Stimulated activated CD8-positive, alpha-beta memory T cell treated with anti-CD3 and anti-CD28 coated beads, Interleukin-12 subunit alpha, Interleukin-12 subunit beta, amount 100 ng/mL, for 24 hours (primary cell): ENCODE data around the gene NXPH1.

ENCODE experiments used
- DNase-seq: peaks from one replicate; pipeline ENCODE4 v3.0.0-alpha.2; 2020; ENCODE audit errors: extremely low read depth

NXPH1 gene

DNA sequence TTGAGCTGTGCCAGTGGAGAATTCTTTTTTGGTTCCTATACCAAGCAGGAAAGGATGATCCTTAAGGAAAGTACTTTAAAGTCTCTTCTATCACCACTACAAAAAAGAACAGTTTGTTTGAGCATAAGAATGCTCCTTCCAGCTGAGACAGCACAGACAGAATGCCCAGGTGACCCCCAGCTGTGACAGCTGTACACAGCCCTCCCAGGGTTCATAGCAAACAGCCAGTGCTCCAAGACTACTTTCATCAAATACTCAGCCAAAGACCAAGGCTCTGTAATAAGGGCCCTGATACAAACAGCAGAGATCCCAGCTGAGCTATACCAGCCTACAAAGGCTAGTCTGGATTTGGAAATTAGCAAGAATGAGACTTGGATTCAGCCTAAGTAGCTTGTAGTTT is 65.7 kb downstream of the NXPH1 start:
- DNase-seq, result no peak

DNA sequence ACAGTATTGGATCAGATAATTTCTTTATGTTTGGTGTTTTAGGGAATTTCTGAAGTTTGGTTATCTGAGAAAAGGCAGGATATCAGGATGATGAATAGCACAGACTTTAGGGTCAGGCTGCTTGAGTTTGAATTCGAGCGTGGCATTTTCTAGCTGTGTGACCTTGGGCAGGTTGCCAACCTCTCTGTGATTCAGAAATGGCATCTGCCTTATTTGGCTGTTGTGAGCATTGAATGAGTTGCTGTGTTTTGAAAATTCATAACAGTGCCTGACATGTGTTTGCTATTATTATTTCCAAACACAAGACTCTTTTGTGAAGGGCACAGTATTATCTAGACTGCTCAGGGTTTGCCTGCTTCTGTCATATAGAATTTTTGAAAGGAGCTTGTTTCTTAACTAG is 66.9 kb downstream of the NXPH1 start:
- no peak for DNase-seq

GRCh38 chr7:8507566-8507965 is 74.2 kb downstream of the NXPH1 start:
- DNase-seq, result no peak

- no peak for DNase-seq
Observed at GRCh38 chr7:8509621-8510020, 76.2 kb downstream of the NXPH1 start.

GRCh38 chr7:8511855-8512254 is 78.4 kb downstream of the NXPH1 start:
- no peak for DNase-seq

DNA sequence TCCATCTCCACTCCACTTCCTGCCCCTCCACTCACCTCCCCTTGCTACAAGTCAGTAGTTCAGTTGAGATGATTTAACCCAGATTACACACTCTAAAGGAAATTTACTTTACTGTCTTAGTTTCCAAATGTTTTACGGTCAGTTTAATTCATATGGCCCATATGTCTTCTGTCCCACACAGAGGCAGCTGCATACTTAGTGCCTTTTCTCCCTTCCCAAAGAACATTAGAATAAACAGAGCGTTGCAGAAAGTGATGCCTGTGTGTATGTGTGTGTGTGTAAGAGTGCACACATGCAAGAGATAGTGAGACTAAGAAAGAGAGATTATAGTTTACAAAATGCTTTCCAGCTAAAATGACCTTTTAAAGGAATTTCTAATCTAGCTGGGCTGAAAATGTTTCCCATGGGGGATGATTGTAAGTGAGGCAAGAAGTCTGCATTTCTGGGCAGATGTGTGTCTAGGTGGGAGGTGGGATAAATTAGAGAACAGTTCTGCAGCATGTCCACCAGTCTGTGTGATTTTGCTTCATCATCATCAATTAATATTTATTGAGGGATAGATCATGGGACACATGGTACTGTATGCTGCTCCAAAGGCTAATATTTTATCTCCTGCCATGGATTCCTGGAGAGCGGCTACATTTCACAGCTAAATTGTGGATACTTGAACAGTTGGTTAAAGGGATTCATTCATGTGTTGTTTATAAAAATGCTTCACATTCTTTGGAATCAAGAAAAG is 81.5 kb downstream of the NXPH1 start:
- no peak for DNase-seq

DNA sequence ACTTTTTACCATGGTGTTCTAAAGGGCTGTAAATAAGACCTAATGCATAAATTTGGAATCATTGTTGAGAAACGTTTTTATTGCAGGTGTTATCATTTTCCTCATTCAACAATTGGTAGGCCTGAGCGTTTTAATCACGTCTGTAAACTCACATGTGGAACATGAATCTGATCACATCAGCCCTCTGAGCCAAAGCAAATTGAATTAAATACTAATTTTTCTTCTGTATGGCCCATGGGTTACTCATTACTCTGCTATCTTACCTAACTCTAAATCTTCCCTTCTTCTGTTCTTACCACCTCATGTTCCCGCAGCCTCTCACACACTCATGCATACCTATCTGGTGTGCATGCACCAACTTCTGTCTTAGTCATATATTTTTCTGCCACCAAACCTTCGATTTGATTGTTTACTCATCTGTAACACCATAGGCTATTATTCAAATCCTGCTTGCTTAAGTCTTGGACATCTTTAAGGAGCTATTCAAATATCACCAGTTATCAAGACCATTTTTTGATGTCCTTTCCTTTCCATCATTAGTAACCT is 82.3 kb downstream of the NXPH1 start:
- DNase-seq, result no peak

- no peak for DNase-seq
Observed at GRCh38 chr7:8516976-8517375, 83.6 kb downstream of the NXPH1 start.

DNA sequence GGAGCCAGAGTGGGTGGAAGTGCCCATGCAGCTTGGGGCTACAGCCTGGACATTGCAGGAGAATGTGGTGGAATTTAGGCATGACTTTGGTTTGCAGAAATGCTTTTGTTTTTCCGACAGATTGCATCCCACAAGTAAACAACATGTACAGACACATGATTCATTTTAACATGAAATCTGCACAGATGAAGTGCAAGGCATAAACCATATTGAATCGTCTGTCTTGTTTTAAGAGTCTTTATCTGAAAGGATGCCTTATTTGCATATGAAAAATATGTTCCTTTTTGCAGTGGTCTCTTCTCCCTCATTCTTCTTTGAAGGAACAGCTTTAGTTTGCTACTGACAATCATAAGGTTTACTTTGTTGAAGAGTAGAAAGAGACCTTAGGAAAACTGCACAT is 94.9 kb downstream of the NXPH1 start:
- DNase-seq, result no peak

- no peak for DNase-seq
Observed at GRCh38 chr7:8531991-8532515, 98.6 kb downstream of the NXPH1 start.

DNA sequence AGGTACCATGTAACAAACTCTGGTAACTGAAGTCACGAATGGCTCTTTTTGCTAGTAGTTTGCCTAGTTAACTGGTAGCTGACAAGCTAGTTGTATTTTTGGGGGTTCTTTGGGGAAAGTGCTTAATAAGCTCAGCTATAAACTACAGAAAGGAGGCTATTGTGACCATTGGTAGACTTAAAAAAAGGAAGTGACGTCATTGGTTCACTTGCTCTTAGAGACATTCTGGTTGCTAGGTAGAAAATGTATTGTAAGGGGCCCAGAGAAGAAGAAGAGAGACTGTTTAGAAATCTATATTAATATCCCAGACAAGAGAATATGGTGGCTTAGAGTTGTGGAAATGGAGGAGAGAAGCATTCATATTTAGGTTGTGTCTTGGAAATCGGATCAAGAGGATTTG is 103.0 kb downstream of the NXPH1 start:
- DNase-seq, result no peak

DNA sequence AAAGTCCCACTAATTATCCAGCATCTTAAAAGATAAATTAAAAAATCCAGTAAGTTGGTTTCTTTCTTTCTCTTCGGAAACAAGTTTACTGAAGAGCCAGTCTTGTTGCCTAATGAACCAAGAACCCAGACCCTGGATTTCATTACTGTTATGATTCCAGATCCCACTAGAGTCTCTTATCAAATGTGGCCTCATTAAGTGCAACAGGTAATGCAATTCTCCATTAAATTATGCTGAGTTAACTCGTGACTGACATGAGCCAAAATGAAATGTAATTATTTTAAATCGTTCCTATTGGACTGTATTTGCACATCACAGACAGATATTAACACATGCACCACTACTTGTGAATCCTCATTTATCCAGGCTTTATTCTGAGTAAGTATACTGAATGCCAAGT is 115.6 kb downstream of the NXPH1 start:
- no peak for DNase-seq

DNA sequence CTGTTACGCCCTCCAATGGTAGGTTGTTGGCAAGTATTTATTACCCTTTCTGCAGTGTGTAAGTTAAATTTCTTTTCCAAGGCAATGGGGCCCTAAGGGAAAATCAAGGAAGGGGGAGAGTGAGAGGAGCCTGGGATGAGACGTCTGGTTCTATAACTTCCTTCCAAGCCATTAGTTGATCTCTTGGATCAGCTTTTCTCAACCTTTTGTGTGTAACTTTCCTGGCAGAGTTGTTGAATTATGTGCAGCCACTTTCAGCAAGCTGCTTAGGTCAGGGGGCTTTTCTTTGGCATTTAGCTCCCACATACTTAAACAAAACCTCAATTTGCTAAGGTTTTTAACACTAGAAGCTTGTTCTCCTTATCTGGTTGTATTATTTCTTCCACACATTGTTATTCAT is 127.1 kb downstream of the NXPH1 start:
- DNase-seq, result no peak

- DNase-seq, result no peak
Observed at GRCh38 chr7:8561449-8561848, 128.0 kb downstream of the NXPH1 start.

- DNase-seq, result no peak
Observed at GRCh38 chr7:8564281-8564680, 130.9 kb downstream of the NXPH1 start.

GRCh38 chr7:8566016-8566415 is 132.6 kb downstream of the NXPH1 start:
- no peak for DNase-seq

GRCh38 chr7:8567626-8568025 is 134.2 kb downstream of the NXPH1 start:
- no peak for DNase-seq

DNA sequence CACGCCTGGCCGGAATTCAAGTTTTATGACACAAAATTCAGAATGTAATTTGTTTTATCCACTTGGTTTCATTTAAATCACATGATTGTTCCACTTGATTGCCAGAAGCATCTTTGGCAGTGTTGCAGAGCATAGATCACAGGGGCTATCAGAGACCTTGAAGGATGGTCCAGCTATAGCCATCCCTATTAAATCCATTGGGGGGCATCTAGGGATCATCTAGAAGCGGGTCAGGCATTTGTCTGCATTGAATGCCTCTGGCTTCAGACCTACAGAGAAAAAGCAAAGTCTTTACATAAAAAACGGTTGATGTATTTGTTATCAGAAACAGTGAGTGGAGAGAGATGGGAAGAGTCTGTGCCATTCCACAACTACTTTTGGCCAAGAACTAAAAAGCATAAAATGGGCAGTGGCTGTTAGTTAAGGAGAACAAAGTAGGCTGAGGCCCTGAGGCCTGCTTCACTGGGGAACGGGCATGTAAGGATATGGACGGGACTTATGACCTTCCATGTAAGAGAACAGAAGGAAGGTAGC is 146.3 kb downstream of the NXPH1 start:
- DNase-seq, result no peak

DNA sequence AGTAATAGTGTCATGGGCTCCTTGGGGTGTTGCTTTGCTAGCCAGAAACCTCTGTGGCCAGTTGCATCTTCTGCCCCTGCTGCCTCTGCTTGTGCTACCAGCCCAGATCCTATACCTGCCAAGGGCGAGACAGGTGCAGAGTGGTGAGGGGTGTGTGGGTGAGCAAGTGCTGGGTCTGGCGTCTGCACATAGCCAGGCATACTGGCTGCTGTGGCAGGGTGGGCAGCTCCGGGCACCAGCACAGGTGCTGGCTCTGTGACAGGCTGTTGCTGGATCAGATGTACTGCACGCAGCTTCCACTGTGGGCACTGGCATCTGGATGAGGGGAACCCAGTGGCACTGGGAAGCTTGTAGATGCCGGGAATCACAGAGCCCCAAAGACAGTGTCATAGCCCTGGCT is 148.4 kb downstream of the NXPH1 start:
- no peak for DNase-seq

DNA sequence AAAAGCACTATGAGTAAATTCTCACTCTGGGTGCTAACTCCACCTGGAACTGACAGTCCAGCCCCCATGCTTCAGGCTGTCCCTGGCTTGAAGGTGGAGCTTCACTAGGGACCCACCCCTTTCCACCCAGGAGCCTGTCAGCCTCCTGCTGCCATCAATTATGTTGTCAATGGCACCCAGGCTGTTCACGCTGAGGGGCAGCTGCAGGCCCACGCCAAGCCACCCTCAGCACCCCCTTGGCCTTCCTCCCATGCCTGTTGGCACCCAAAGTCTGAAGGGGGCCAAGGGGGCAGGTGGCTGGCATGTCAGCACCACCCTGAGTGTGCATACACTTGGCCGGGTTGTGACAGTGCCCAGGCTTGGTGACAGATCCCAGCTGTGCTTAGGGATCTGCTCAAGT is 149.3 kb downstream of the NXPH1 start:
- no peak for DNase-seq

DNA sequence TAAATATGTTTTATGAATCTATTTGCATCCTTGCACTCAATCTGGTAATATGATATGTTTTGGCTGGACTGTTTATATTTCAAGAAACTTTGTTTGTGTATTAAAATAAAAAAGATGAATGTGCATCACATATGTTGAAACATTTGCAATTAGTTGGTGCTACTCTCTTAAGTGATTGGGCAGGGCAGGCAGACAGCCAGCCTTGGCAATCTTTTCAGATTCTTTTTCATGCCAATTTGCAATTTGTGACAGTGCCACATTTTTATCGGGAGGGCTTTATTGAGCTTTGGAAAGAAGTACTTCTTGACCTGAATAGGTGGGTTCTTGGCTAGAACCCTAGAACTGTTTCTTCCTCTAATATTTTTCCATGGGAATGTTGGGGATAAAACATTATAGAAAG is 152.2 kb downstream of the NXPH1 start:
- no peak for DNase-seq

- no peak for DNase-seq
Observed at GRCh38 chr7:8590225-8590624, 156.8 kb downstream of the NXPH1 start.

DNA sequence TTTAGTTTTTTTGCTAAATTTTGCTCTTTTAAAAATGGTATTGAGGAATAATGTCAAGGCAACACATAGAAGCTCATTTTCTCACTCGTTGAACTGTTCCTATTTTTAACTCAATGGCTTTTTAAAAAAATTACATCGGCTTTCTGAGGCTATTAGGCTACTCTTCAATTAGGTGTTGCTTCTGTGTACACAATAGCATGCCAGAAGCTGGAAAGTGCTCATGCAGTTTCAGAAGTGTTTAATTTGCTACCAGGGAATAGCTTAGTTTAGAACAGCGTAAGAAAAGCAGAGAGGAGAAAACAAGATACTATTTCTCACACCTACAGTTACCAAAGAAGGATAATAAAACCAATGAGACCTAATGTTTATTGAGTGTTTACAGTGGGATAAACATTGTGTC is 157.4 kb downstream of the NXPH1 start:
- DNase-seq, result no peak

- DNase-seq, result no peak
Observed at GRCh38 chr7:8591289-8591688, 157.9 kb downstream of the NXPH1 start.
